MM.1S (cell line): ENCODE data around the gene FCGR3A.
"Not testable (repeated sequence)": the region's sequence is repeated elsewhere in the genome, so short reads cannot be mapped to it uniquely, and the experiment has no call there.

Experiments used
- EZH2 ChIP-seq: fragments of 300-600 bp; sonication (generic); optimal IDR thresholded peaks from 2 replicates; pipeline ENCODE3; 2017; ENCODE audit warnings: low read depth, mild to moderate bottlenecking, antibody characterized with exemption, low read length, mixed read lengths
- TF ChIP-seq, protein P1 (sequence below): fragments of 300-600 bp; sonication (generic); IDR thresholded peaks from 2 replicates; pipeline ENCODE4 v1.5.1; 2016; ENCODE audit warnings: antibody characterized with exemption, low read length, mixed read lengths

DNA sequence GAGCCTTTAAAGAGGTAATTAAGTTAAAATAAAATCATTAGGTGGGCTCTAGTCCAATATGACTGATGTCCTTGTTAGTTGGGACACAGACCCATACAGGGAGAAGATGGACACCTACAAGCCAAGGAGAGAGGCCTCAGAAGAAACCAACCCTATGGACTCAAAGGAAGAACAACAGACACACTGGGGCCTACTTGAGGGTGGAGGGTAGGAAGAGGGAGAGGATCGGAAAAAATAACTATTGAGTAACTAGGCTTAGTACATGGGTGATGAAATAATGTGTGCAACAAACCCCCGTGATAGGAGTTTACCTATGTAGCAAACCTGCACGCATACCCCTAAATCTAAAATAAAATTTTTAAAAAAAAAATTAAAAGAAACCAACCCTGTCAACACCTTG, 4.7 kb upstream of the FCGR3A start:
- not testable (repeated sequence) for TF ChIP-seq EZH2
- TF ChIP-seq, protein P1, sequence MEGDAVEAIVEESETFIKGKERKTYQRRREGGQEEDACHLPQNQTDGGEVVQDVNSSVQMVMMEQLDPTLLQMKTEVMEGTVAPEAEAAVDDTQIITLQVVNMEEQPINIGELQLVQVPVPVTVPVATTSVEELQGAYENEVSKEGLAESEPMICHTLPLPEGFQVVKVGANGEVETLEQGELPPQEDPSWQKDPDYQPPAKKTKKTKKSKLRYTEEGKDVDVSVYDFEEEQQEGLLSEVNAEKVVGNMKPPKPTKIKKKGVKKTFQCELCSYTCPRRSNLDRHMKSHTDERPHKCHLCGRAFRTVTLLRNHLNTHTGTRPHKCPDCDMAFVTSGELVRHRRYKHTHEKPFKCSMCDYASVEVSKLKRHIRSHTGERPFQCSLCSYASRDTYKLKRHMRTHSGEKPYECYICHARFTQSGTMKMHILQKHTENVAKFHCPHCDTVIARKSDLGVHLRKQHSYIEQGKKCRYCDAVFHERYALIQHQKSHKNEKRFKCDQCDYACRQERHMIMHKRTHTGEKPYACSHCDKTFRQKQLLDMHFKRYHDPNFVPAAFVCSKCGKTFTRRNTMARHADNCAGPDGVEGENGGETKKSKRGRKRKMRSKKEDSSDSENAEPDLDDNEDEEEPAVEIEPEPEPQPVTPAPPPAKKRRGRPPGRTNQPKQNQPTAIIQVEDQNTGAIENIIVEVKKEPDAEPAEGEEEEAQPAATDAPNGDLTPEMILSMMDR: not testable (repeated sequence)
